ENCODE measurements around the gene ARMC7. TPM values are rescaled to one million over a fixed set of nuclear protein-coding genes. Genes with fewer than 3 reads are reported as not detected.
A peak's percentile ranks its signal among the peaks of the same experiment; 100 is the strongest.
"Not testable (repeated sequence)": the region's sequence is repeated elsewhere in the genome, so short reads cannot be mapped to it uniquely, and the experiment has no call there.

Gene ARMC7
- total RNA-seq, 1 donor from 2014 or later: 12.0 TPM

- H3K27me3 Mint-ChIP-seq (ENCODE audit: low read depth): no peaks in the 10 kb centered on the region
- TF ChIP-seq CTCF (IDR thresholded peaks at IDR 0.05; ENCODE audit: unreplicated experiment): no peak
- H3K27ac Mint-ChIP-seq: no peak overlapping the region
- peaks cover 3% of the 10 kb centered on the region for H3K4me1 Mint-ChIP-seq
- peaks cover 9% of the 10 kb centered on the region for H3K36me3 Mint-ChIP-seq
- DNase-seq (ENCODE audit: low spot score in 2 of 2, unreplicated experiment in 2 of 2): no peak
- no peaks in the 10 kb centered on the region for H3K9me3 Mint-ChIP-seq
- no peak overlapping the region for H3K4me3 Mint-ChIP-seq
Observed at GRCh38 chr17:75124819-75125162, 15.0 kb downstream of the ARMC7 start.

- Mint-ChIP-seq H3K27ac (peak overlapping the region; percentile 12), H3K27me3 (ENCODE audit: low read depth) (no peaks in the 10 kb centered on the region), H3K36me3 (peaks cover 6% of the 10 kb centered on the region), H3K9me3 (no peaks in the 10 kb centered on the region), H3K4me3 (no peak overlapping the region), H3K4me1 (peaks cover 8% of the 10 kb centered on the region)
- DNase-seq (ENCODE audit: low spot score in 2 of 2, unreplicated experiment in 2 of 2): no peak
- TF ChIP-seq CTCF (IDR thresholded peaks at IDR 0.05; ENCODE audit: unreplicated experiment): no peak
Observed at GRCh38 chr17:75125984-75126383, 16.2 kb downstream of the ARMC7 start.

GRCh38 chr17:75126954-75127353 lies 17.2 kb downstream of the ARMC7 start:
- H3K36me3 Mint-ChIP-seq: peaks cover 4% of the 10 kb centered on the region
- no peaks in the 10 kb centered on the region for H3K27me3 Mint-ChIP-seq (ENCODE audit: low read depth)
- peaks cover 8% of the 10 kb centered on the region for H3K4me1 Mint-ChIP-seq
- H3K9me3 Mint-ChIP-seq: no peaks in the 10 kb centered on the region
- no peak for DNase-seq (ENCODE audit: low spot score in 2 of 2, unreplicated experiment in 2 of 2)
- no peak overlapping the region for H3K4me3 Mint-ChIP-seq
- no peak overlapping the region for H3K27ac Mint-ChIP-seq
- no peak for TF ChIP-seq CTCF (IDR thresholded peaks at IDR 0.05; ENCODE audit: unreplicated experiment)

- not testable (repeated sequence) for H3K4me3 Mint-ChIP-seq; H3K27ac Mint-ChIP-seq; H3K36me3 Mint-ChIP-seq; H3K9me3 Mint-ChIP-seq; H3K27me3 Mint-ChIP-seq (ENCODE audit: low read depth); DNase-seq (ENCODE audit: low spot score in 2 of 2, unreplicated experiment in 2 of 2)
- H3K4me1 Mint-ChIP-seq: peaks cover 11% of the 10 kb centered on the region
Observed at GRCh38 chr17:75127936-75128335, 18.2 kb downstream of the ARMC7 start.

- Mint-ChIP-seq H3K4me1 (peaks cover 11% of the 10 kb centered on the region), H3K27me3 (ENCODE audit: low read depth) (no peaks in the 10 kb centered on the region), H3K27ac (no peak overlapping the region), H3K4me3 (no peak overlapping the region), H3K36me3 (peaks cover 4% of the 10 kb centered on the region), H3K9me3 (no peaks in the 10 kb centered on the region)
- no peak for TF ChIP-seq CTCF (IDR thresholded peaks at IDR 0.05; ENCODE audit: unreplicated experiment)
- DNase-seq (ENCODE audit: low spot score in 2 of 2, unreplicated experiment in 2 of 2): no peak
Observed at GRCh38 chr17:75128694-75129505, 19.1 kb downstream of the ARMC7 start.

GRCh38 chr17:75129576-75129975 lies 19.8 kb downstream of the ARMC7 start:
- Mint-ChIP-seq H3K9me3 (no peaks in the 10 kb centered on the region), H3K27ac (no peak overlapping the region), H3K4me1 (peaks cover 11% of the 10 kb centered on the region), H3K4me3 (peak overlapping the region; percentile 34), H3K27me3 (ENCODE audit: low read depth) (no peaks in the 10 kb centered on the region), H3K36me3 (peaks cover 4% of the 10 kb centered on the region)
- TF ChIP-seq CTCF (IDR thresholded peaks at IDR 0.05; ENCODE audit: unreplicated experiment): no peak
- DNase-seq (ENCODE audit: low spot score in 2 of 2, unreplicated experiment in 2 of 2): no peak

All from mesothelial cell of epicardium (in vitro differentiated cells).